Kidney (tissue), 14 donors: ENCODE results near the gene TMEM108. TPM values are rescaled to one million over a fixed set of nuclear protein-coding genes. Genes with fewer than 3 reads are reported as not detected.

ENCODE experiments used
- DNase-seq, 5 donors: peaks; one replicate each; pipeline ENCODE4 v3.0.0-alpha.2; 2013 to 2020
- FAIRE-seq: peaks from 2 replicates; lab custom pipeline; 2012; peaks lifted over from hg19 to GRCh38; lab: Jason Lieb, UNC
- H3K27ac ChIP-seq, 2 donors: one replicate each; pipeline ENCODE4 v1.7.0; 2013; ENCODE audit warnings: low read depth in 2 of 2, low read length in 2 of 2, inconsistent platforms in 1 of 2
- H3K27me3 ChIP-seq: one replicate; pipeline ENCODE4 v1.7.1; 2013; ENCODE audit warnings: low read length, inconsistent platforms; ENCODE audit not compliant: control insufficient read depth, insufficient read depth
- H3K36me3 ChIP-seq, 3 donors: one replicate each; pipeline versions ENCODE4 v1.7.0 to v1.7.1; 2013; ENCODE audit warnings: low read length in 3 of 3, control low read depth in 1 of 3, inconsistent platforms in 1 of 3; ENCODE audit not compliant: insufficient read depth in 3 of 3, control insufficient read depth in 2 of 3
- H3K4me1 ChIP-seq, 3 donors: one replicate each; pipeline versions ENCODE4 v1.7.0 to v1.7.1; 2013; ENCODE audit warnings: low read length in 3 of 3, inconsistent platforms in 1 of 3, low read depth in 1 of 3; ENCODE audit not compliant: control insufficient read depth in 2 of 3, insufficient read depth in 2 of 3
- H3K4me3 ChIP-seq, 3 donors: one replicate each; pipeline versions ENCODE4 v1.7.0 to v1.8.1; 2013; ENCODE audit warnings: low read length in 3 of 3, control low read depth in 1 of 3, inconsistent platforms in 1 of 3
- H3K9ac ChIP-seq, 3 donors: one replicate each; pipeline versions ENCODE4 v1.7.0 to v1.7.1; 2013; ENCODE audit warnings: low read length in 3 of 3, control low read depth in 1 of 3, inconsistent platforms in 1 of 3
- H3K9me3 ChIP-seq, 3 donors: one replicate each; pipeline versions ENCODE4 v1.7.0 to v1.7.1; 2013; ENCODE audit warnings: low read length in 3 of 3, control low read depth in 1 of 3, inconsistent platforms in 1 of 3; ENCODE audit not compliant: control insufficient read depth in 2 of 3, insufficient read depth in 1 of 3
- intact Hi-C: fragments of 100-400 bp; cut with DNase I; formaldehyde crosslinking; loops from one replicate; pipeline ENCODE4 v1.11.1; 2022
- polyA plus RNA-seq: library from polyadenylated mRNA; stranded (reverse); fragments of 350-450 nt; fragmentation: Illumina TruSeq; extraction: RNeasy Lipid Tissue Mini Kit (QIAGEN cat#74804); gene quantifications from one replicate; pipeline ENCODE4 v1.2.3, GENCODE V29; 2014; ENCODE audit warnings: low read depth, low replicate concordance; ENCODE audit not compliant: insufficient read depth
- total RNA-seq: library from RNA; stranded (reverse); fragmentation: NEBNext Ultra II Directional; extraction: Animal tissue kit (Norgen Biotek cat#: 25700); gene quantifications from one replicate; pipeline ENCODE4 v1.2.1, GENCODE V29; 2021
- TF ChIP-seq, protein P1 (sequence below): IDR thresholded peaks from 3 replicates; pipeline ENCODE4 v1.5.1; 2012; ENCODE audit warnings: mild to moderate bottlenecking, moderate library complexity, borderline replicate concordance; ENCODE audit not compliant: insufficient read depth; ENCODE audit errors: extremely low read depth
- donor health status: control.
- donor health status: control.
- donor health status: control.
- donor health status: control.
- donor health status: control.
- donor health status: DM: yes; HTN: yes; CAD: no.
- donor health status: Normal renal cell carcinoma (clear cell type).

TMEM108 gene
- total and polyA plus RNA-seq, 2 donors from 2014 or later, result 0.91 to 1.5 TPM

DNA sequence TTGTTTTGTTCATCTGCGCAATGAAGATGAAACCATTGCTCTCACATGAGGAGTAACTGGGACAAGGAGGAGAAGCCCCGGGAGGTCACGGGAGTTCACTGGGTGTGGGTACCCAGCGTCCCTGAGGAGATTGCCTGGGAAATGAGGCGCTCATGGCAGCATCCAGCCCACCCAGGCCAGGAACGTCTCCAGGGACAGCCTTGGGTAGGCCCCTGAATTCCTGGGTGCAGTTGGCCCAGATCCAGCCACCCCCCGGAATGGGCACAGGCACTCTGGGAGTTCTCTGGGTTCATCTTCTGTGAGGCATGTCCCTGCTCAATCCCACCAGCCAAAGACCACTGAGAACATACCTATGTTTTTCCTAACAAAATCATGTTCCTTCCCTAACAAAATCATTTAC, 380.2 kb downstream of the TMEM108 start:
- TF ChIP-seq, protein P1, sequence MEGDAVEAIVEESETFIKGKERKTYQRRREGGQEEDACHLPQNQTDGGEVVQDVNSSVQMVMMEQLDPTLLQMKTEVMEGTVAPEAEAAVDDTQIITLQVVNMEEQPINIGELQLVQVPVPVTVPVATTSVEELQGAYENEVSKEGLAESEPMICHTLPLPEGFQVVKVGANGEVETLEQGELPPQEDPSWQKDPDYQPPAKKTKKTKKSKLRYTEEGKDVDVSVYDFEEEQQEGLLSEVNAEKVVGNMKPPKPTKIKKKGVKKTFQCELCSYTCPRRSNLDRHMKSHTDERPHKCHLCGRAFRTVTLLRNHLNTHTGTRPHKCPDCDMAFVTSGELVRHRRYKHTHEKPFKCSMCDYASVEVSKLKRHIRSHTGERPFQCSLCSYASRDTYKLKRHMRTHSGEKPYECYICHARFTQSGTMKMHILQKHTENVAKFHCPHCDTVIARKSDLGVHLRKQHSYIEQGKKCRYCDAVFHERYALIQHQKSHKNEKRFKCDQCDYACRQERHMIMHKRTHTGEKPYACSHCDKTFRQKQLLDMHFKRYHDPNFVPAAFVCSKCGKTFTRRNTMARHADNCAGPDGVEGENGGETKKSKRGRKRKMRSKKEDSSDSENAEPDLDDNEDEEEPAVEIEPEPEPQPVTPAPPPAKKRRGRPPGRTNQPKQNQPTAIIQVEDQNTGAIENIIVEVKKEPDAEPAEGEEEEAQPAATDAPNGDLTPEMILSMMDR, result no peak
- DNase-seq (peak in 1 of 5 donors; percentile 9), FAIRE-seq (no peak)
- intact Hi-C loops, result no loop called here
- no peaks in the 10 kb centered on the region for H3K9me3 ChIP-seq
- peaks cover 0 to 1% (median 0%) of the 10 kb centered on the region in 3 donors for H3K4me1 ChIP-seq
- no peak overlapping the region for H3K27ac ChIP-seq
- H3K4me3 ChIP-seq, result no peak overlapping the region
- no peaks in the 10 kb centered on the region for H3K36me3 ChIP-seq
- no peaks in the 10 kb centered on the region for H3K27me3 ChIP-seq
- no peak overlapping the region for H3K9ac ChIP-seq

DNA sequence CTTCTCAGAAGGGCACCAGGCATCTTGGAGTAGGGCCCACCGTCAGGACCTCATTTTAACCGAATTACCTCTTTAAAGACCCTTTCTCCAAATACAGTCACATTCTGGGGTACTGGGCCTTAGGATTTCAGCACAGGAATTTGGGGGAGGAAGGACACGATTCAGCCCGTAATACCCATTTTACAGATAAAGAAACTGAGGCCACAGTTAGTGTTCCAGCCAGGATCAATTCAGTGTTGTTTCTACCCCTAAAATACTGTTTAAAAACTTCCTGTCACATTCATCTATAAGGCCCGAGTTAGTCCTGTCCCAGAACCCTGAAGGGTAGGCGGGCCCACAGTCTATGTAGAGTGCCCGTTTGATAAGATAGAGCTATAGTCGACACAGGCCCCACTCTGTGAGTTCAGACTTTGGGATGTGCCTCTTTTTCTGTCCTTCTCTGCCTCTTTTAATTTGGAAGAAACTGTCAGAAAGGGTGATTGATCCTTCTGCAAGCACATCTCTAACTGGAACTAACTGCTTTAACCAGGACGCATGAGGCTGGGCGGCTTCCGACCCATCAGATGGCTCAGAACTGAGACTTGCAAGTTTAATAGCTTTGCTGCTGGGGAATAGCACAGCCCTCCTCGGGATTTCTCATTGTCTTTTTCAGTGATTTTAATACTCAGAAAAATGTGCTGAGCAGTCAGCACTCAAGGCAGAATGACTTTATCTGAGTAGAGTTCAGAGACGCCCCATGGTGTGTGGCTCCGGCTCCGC, 381.1 kb downstream of the TMEM108 start:
- intact Hi-C loops, result no loop called here
- no peak for FAIRE-seq
- Histone ChIP-seq H3K9me3 (no peaks in the 10 kb centered on the region), H3K27ac (no peak overlapping the region), H3K4me1 (no peaks in the 10 kb centered on the region), H3K4me3 (no peak overlapping the region), H3K9ac (no peak overlapping the region), H3K36me3 (no peaks in the 10 kb centered on the region), H3K27me3 (no peaks in the 10 kb centered on the region)
- peak in 1 of 5 donors; percentile 7 for DNase-seq
- TF ChIP-seq, protein P1, result no peak

DNA sequence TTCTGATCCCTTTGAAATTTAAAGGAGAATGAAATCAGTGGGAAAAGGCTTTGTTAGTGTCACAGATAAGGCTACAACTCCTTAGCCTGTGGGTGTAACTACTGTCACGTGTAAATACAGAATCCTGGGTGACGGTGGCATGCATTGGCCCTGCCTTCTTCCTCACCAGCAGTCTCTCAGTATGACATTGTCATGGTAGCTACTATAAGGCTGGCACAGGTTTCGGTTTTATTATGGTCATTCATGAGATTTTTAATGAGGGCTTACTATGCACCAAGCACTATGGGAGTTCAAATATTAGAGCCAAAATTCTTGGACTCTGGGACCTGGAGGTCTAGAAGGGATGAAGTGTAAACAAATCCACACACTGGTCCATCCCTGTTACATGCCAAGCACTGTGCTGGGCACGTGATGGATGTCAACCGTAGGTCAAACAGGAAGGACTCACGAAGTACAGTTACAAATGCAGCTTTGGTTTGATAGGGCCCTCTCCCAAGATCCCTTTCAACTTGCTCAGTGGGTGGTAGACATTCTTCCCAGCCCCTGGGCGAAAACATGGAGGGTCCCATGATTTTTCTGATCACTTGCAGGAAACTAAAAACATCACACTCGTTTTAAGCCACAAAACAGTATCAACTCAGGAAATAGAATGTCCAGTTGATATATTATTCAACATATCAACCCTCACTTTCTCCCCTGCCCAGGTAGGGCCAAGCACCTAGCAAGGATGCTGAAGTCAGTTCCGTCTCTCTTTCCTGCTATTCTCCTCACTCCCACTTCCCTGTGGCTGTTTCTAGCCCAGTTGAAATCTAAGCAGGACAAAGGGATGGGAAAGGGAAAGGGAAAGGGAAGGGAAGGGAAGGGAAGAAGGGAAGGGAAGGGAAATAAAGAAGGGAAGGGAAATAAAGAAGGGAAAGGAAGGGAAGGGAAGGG, 387.0 kb downstream of the TMEM108 start:
- Histone ChIP-seq H3K36me3 (no peaks in the 10 kb centered on the region), H3K9ac (no peak overlapping the region), H3K27me3 (no peaks in the 10 kb centered on the region), H3K4me1 (no peaks in the 10 kb centered on the region), H3K9me3 (no peaks in the 10 kb centered on the region), H3K27ac (no peak overlapping the region), H3K4me3 (no peak overlapping the region)
- intact Hi-C loops, result loop anchor here (10.0 kb wide), 1 partner anchor 700 kb away; the partner anchor contains the start of gene NPHP3
- TF ChIP-seq, protein P1, result no peak
- DNase-seq (peak in 1 of 5 donors; percentile 9), FAIRE-seq (no peak)
